Adrenal gland (tissue), 5 donors: Measurements from ENCODE around the gene P4HA2.

ENCODE experiments used
- POLR2A ChIP-seq, 2 donors: fragments of 450-650 bp; IDR thresholded peaks; one replicate each; pipeline ENCODE4 v1.6.1; 2017; ENCODE audit warnings: antibody characterized with exemption in 2 of 2, mild to moderate bottlenecking in 2 of 2, moderate library complexity in 1 of 2
- TF ChIP-seq, protein P1 (sequence below), 6 experiments: fragments of 450-650 bp in 4 of 6; fragments of 200-600 bp in 2 of 6; sonication (generic) in 1 of 6; IDR thresholded peaks; 1 replicate in 5 of 6; 2 replicates in 1 of 6; pipeline versions ENCODE4 v1.5.1 to v1.8.0; 2016 to 2021; ENCODE audit warnings: antibody characterized with exemption in 6 of 6, mild to moderate bottlenecking in 2 of 6, moderate library complexity in 1 of 6
- donor health status: DM: no; HTN: no; CAD: no.

- TF ChIP-seq, protein P1, sequence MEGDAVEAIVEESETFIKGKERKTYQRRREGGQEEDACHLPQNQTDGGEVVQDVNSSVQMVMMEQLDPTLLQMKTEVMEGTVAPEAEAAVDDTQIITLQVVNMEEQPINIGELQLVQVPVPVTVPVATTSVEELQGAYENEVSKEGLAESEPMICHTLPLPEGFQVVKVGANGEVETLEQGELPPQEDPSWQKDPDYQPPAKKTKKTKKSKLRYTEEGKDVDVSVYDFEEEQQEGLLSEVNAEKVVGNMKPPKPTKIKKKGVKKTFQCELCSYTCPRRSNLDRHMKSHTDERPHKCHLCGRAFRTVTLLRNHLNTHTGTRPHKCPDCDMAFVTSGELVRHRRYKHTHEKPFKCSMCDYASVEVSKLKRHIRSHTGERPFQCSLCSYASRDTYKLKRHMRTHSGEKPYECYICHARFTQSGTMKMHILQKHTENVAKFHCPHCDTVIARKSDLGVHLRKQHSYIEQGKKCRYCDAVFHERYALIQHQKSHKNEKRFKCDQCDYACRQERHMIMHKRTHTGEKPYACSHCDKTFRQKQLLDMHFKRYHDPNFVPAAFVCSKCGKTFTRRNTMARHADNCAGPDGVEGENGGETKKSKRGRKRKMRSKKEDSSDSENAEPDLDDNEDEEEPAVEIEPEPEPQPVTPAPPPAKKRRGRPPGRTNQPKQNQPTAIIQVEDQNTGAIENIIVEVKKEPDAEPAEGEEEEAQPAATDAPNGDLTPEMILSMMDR (IDR thresholded peaks at IDR 0.05) = peak in 1 of 6 experiments; percentile 8
- no peak for TF ChIP-seq POLR2A (IDR thresholded peaks at IDR 0.05)
Measured at GRCh38 chr5:132176987-132177386, 50.7 kb downstream of the P4HA2 start.
